Gastroesophageal sphincter (tissue), 4 donors: ENCODE results near the gene PPFIA4. TPM values are rescaled to one million over a fixed set of nuclear protein-coding genes. Genes with fewer than 3 reads are reported as not detected.

Source experiments
- ATAC-seq: fragments of 150-250 bp; one replicate; pipeline ENCODE4 v1.9.1; 2016; ENCODE audit warnings: mild to moderate bottlenecking, moderate library complexity
- H3K27ac ChIP-seq, 4 donors: fragments of 200-600 bp; sonication (generic) in 3 of 4; 1 replicate in 3 of 4; 2 replicates in 1 of 4; pipeline ENCODE4 v1.5.1; 2016 to 2019
- H3K27me3 ChIP-seq: fragments of 200-600 bp; sonication (generic); one replicate; pipeline ENCODE4 v1.5.1; 2019
- H3K36me3 ChIP-seq, 2 donors: fragments of 200-600 bp; sonication (generic); one replicate each; pipeline ENCODE4 v1.5.1; 2019; ENCODE audit warnings: control low read depth in 1 of 2
- H3K4me1 ChIP-seq, 3 donors: fragments of 200-600 bp; sonication (generic); 1 replicate in 2 of 3; 2 replicates in 1 of 3; pipeline ENCODE4 v1.5.1; 2016 to 2019; ENCODE audit warnings: control low read depth in 2 of 3
- H3K4me3 ChIP-seq, 2 donors: fragments of 200-600 bp; sonication (generic); one replicate each; pipeline ENCODE4 v1.5.1; 2019; ENCODE audit warnings: mild to moderate bottlenecking in 1 of 2, moderate library complexity in 1 of 2
- H3K9me3 ChIP-seq, 3 donors: fragments of 200-600 bp; sonication (generic); one replicate each; pipeline ENCODE4 v1.5.1; 2017 to 2019; ENCODE audit warnings: control low read depth in 2 of 3
- CTCF ChIP-seq, 4 experiments: fragments of 200-600 bp in 2 of 4; fragments of 450-650 bp in 2 of 4; sonication (generic) in 1 of 4; IDR thresholded peaks; one replicate each; pipeline ENCODE4 v1.5.1; 2017 to 2019; ENCODE audit warnings: antibody characterized with exemption in 4 of 4, mild to moderate bottlenecking in 2 of 4, moderate library complexity in 2 of 4
- EP300 ChIP-seq: sonication (generic); formaldehyde crosslinking; IDR thresholded peaks from one replicate; pipeline ENCODE4 v1.6.1; 2017; ENCODE audit warnings: antibody characterized with exemption, mild to moderate bottlenecking
- POLR2A ChIP-seq, 2 donors: fragments of 450-650 bp; IDR thresholded peaks; one replicate each; pipeline ENCODE4 v1.6.1; 2017; ENCODE audit warnings: antibody characterized with exemption in 2 of 2, mild to moderate bottlenecking in 2 of 2, moderate library complexity in 1 of 2
- POLR2AphosphoS5 ChIP-seq: sonication (generic); formaldehyde crosslinking; IDR thresholded peaks from one replicate; pipeline ENCODE4 v1.6.1; 2017; ENCODE audit warnings: antibody characterized with exemption
- WGBS, 2 donors: methylation state at CpG; one replicate each; pipeline ENCODE4 v1.1.5; 2018; ENCODE audit warnings: low coverage in 1 of 2; 5-methylcytosine and 5-hydroxymethylcytosine counted together
- total RNA-seq, 4 donors: library from RNA; depleted of rRNA; stranded (reverse); fragments of >200 nt; gene quantifications; one replicate each; pipeline ENCODE4 v1.1.0, GENCODE V29; 2016

Gene PPFIA4
- total RNA-seq, 4 donors from 2014 or later, result 0.81 to 10.5 (median 1.7) TPM

- no peak for ATAC-seq
- no peak for TF ChIP-seq POLR2A (IDR thresholded peaks at IDR 0.05)
- no peak for TF ChIP-seq POLR2AphosphoS5
- TF ChIP-seq EP300, result no peak
- no peak for TF ChIP-seq CTCF (IDR thresholded peaks at IDR 0.05)
- H3K4me1 ChIP-seq, result peaks cover 0 to 17% (median 0%) of the 10 kb centered on the region in 3 donors
- H3K36me3 ChIP-seq, result peaks cover 0 to 6% of the 10 kb centered on the region in 2 donors
- no peak overlapping the region for H3K4me3 ChIP-seq
- WGBS, 2 donors, result 100% methylated on average over 1 of the region's 14 CpGs; no CpG with 5 or more reads in 1 of the 2 donors
- no peaks in the 10 kb centered on the region for H3K9me3 ChIP-seq
- H3K27me3 ChIP-seq, result no peaks in the 10 kb centered on the region
- no peak overlapping the region for H3K27ac ChIP-seq
Measured at GRCh38 chr1:203049576-203050180, 23.4 kb downstream of the PPFIA4 start.

DNA sequence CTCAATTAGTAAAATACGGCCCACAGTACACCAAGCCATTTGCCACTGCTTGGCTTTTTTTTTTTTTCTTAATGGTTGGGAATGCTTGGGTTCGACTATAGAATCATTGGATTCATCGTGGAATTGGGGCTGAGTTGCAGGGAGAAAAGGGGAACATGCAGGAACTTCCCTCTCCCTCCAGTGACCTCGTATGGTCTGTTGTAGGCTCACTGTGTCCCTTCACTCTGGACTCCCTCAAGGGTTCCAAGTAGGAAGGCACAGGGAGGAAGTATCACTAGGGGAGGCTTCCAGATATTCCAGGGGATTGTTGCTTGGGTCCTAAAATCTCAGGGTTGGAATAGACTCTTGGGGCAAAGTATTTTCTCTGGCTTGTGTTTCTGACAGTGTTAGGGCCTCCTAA, 24.5 kb downstream of the PPFIA4 start:
- no peaks in the 10 kb centered on the region for H3K27me3 ChIP-seq
- H3K9me3 ChIP-seq, result no peaks in the 10 kb centered on the region
- TF ChIP-seq EP300 (no peak), POLR2A (IDR thresholded peaks at IDR 0.05) (no peak), CTCF (IDR thresholded peaks at IDR 0.05) (no peak)
- H3K36me3 ChIP-seq, result peaks cover 0 to 10% of the 10 kb centered on the region in 2 donors
- ATAC-seq, result no peak
- WGBS, 2 donors, result 78 to 84% methylated on average over 3 to 4 of the region's 4 CpGs
- H3K4me3 ChIP-seq, result no peak overlapping the region
- no peak overlapping the region for H3K27ac ChIP-seq
- H3K4me1 ChIP-seq, result peaks cover 0 to 17% (median 0%) of the 10 kb centered on the region in 3 donors

DNA sequence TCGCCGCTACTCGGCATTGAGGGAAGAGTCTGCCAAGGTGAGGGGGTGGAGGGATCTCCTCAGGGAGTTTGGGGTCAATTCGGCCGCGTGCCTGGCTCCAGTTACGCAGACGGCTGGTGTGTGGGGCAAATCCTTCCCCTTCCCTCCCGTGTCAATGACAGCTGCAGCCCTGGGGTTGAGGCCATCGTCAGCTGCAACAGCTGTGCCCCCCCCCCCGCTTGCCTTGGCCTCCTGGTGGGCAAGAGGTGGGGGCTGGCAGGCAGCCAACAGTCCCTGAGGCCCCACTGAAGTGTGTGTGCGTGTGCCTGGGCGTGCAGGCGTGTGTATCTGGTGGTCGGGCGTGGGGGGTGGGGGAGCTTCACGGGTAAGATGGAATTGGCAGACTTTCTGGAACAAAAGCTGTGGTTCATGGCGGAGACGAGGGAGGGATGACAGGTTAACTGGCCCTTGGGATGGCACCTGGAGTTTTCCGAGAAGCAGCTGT, 25.6 kb downstream of the PPFIA4 start:
- peaks cover 0 to 7% (median 0%) of the 10 kb centered on the region in 3 donors for H3K4me1 ChIP-seq
- 100% methylated on average over 1 of the region's 20 CpGs; no CpG with 5 or more reads in 1 of the 2 donors for WGBS, 2 donors

GRCh38 chr1:203052601-203053000, 26.3 kb downstream of the PPFIA4 start:
- no peak for ATAC-seq

More for the DNA sequence above, 25.6 kb downstream of the PPFIA4 start:
- ATAC-seq, result no peak
- H3K4me3 ChIP-seq, result no peak overlapping the region
- no peaks in the 10 kb centered on the region for H3K27me3 ChIP-seq
- TF ChIP-seq EP300, result no peak
- TF ChIP-seq POLR2AphosphoS5, result no peak
- no peak for TF ChIP-seq POLR2A (IDR thresholded peaks at IDR 0.05)
- no peak for TF ChIP-seq CTCF (IDR thresholded peaks at IDR 0.05)
- H3K36me3 ChIP-seq, result peaks cover 0 to 16% of the 10 kb centered on the region in 2 donors
- H3K27ac ChIP-seq, result no peak overlapping the region
- no peaks in the 10 kb centered on the region for H3K9me3 ChIP-seq

More at GRCh38 chr1:203052601-203053000, 26.3 kb downstream of the PPFIA4 start:
- Histone ChIP-seq H3K9me3 (no peaks in the 10 kb centered on the region), H3K27ac (no peak overlapping the region), H3K4me1 (peaks cover 0 to under 1% (median 0%) of the 10 kb centered on the region in 3 donors), H3K36me3 (peaks cover 0 to 17% of the 10 kb centered on the region in 2 donors), H3K27me3 (no peaks in the 10 kb centered on the region), H3K4me3 (no peak overlapping the region)
- 67 to 93% methylated on average over 1 to 3 of the region's 3 CpGs for WGBS, 2 donors
- TF ChIP-seq POLR2AphosphoS5, result no peak
- no peak for TF ChIP-seq EP300
- no peak for TF ChIP-seq POLR2A (IDR thresholded peaks at IDR 0.05)
- no peak for TF ChIP-seq CTCF (IDR thresholded peaks at IDR 0.05)
